ENCODE data around the gene NXNL1. TPM values are rescaled to one million over a fixed set of nuclear protein-coding genes. Genes with fewer than 3 reads are reported as not detected.

NXNL1 gene
- total and polyA plus RNA-seq, 2 of the 8 experiments (the other 6 are each of a cell fraction or from before 2014, with no cell fraction given): not detected

GRCh38 chr19:17473041-17473440 lies 12.3 kb upstream of the NXNL1 start:
- Histone ChIP-seq H3K56ac (replicated peaks; ENCODE audit: insufficient read length, low read depth, low read length) (no peak overlapping the region), H4K91ac (replicated peaks; ENCODE audit: insufficient read length, low read length) (no peak overlapping the region), H2BK20ac (ENCODE audit: low read length) (no peak overlapping the region), H4K8ac (ENCODE audit: extremely low read depth, insufficient read depth, low read length) (no peak overlapping the region), H3K9me3 (ENCODE audit: insufficient read depth in 2 of 2, low read depth in 1 of 2, low read length in 1 of 2) (no peaks in the 10 kb centered on the region), H3K27me3 (replicated peaks in 1 of 4; ENCODE audit: control insufficient read depth in 3 of 4, extremely low read depth in 1 of 4, insufficient read depth in 3 of 4, low read length in 3 of 4) (peaks cover 0 to 11% (median 5%) of the 10 kb centered on the region in 4 experiments; a peak in 3 of 7 replicates), H3K36me3 (ENCODE audit: control insufficient read depth in 2 of 4, insufficient read depth in 4 of 4, low read length in 3 of 4) (no peaks in the 10 kb centered on the region), H2AK5ac (ENCODE audit: low read depth, low read length) (no peak overlapping the region), H3K4me2 (ENCODE audit: insufficient read depth in 1 of 2, low read depth in 2 of 2, low read length in 2 of 2) (no peak overlapping the region), H2AFZ (ENCODE audit: low read length) (no peak overlapping the region), H3K4me3 (ENCODE audit: extremely low read depth in 1 of 4, insufficient read depth in 2 of 4, low read depth in 3 of 4, low read length in 4 of 4) (no peak overlapping the region), H3K18ac (ENCODE audit: extremely low read depth, low read length) (no peak overlapping the region), H3K4ac (replicated peaks; ENCODE audit: insufficient read length, low read depth, low read length) (no peak overlapping the region), H3K14ac (ENCODE audit: insufficient read length) (no peak overlapping the region), H3K27ac (ENCODE audit: low read depth, low read length) (no peak overlapping the region), H3K79me2 (ENCODE audit: control insufficient read depth in 1 of 2, insufficient read depth in 2 of 2, low read length in 2 of 2) (no peaks in the 10 kb centered on the region; a peak in 1 of 4 replicates), H3K23ac (ENCODE audit: insufficient read length) (no peak overlapping the region), H3K23me2 (ENCODE audit: low read depth, low read length) (peaks cover 16% of the 10 kb centered on the region; the same call in 1 of the 2 replicates), H2BK5ac (ENCODE audit: low read depth, low read length) (no peak overlapping the region), H4K20me1 (replicated peaks in 1 of 2; ENCODE audit: control insufficient read depth in 1 of 2, insufficient read depth in 2 of 2, low read length in 2 of 2) (no peaks in the 10 kb centered on the region), H2BK12ac (ENCODE audit: low read depth, low read length) (no peak overlapping the region), H4K5ac (ENCODE audit: insufficient read length, low read depth, low read length) (no peak overlapping the region), H3K4me1 (replicated peaks in 1 of 4; ENCODE audit: control insufficient read depth in 3 of 4, insufficient read depth in 4 of 4, low read length in 3 of 4) (peaks cover 0 to 17% (median 8%) of the 10 kb centered on the region in 4 experiments; a peak in 5 of 7 replicates), H2BK15ac (ENCODE audit: low read length) (peak overlapping the region; percentile 95; the same call in 1 of the 2 replicates), H3K79me1 (ENCODE audit: low read depth, low read length) (no peaks in the 10 kb centered on the region), H2BK120ac (replicated peaks; ENCODE audit: low read depth, low read length) (no peak overlapping the region), H3K9ac (replicated peaks in 1 of 4; ENCODE audit: extremely low read depth in 1 of 4, low read depth in 3 of 4, low read length in 3 of 4) (no peak overlapping the region)
- FAIRE-seq (no peak), DNase-seq (ENCODE audit: low read depth in 1 of 2, low spot score in 2 of 2) (no peak)
- 90% methylated on average over 9 of the region's 9 CpGs; no CpG with 5 or more reads in 1 of the 2 experiments for WGBS, 2 experiments (ENCODE audit: extremely low coverage in 1 of 2, insufficient coverage in 1 of 2, insufficient read length in 1 of 2, insufficient replicate concordance in 2 of 2, low coverage in 1 of 2, low lambda C conversion rate in 2 of 2, missing lambda C conversion rate in 1 of 2)
- ChIA-PET CTCF (ENCODE audit: partially characterized antibody) (interaction anchor here (1.2 kb wide), 1 partner anchor 79 kb away, joined by 4 read pairs; the partner anchor contains the start of gene CCDC194), POLR2A (ENCODE audit: partially characterized antibody) (no interaction called here)
- TF ChIP-seq, protein P1, sequence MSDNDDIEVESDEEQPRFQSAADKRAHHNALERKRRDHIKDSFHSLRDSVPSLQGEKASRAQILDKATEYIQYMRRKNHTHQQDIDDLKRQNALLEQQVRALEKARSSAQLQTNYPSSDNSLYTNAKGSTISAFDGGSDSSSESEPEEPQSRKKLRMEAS (IDR thresholded peaks at IDR 0.05): no peak
- TF ChIP-seq SUZ12 (IDR thresholded peaks at IDR 0.05; ENCODE audit: low read length) (no peak), BRCA1 (IDR thresholded peaks at IDR 0.05; ENCODE audit: low read depth, low read length) (no peak), CREB1 (IDR thresholded peaks at IDR 0.05) (no peak), JUND (IDR thresholded peaks at IDR 0.05; ENCODE audit: low read length) (no peak), CBX5 (IDR thresholded peaks at IDR 0.05; ENCODE audit: low read depth, low read length) (no peak), EZH2 (IDR thresholded peaks at IDR 0.05; ENCODE audit: low read depth, low read length, severe bottlenecking) (no peak), RXRA (IDR thresholded peaks at IDR 0.05; ENCODE audit: insufficient read depth, low read depth, low read length) (no peak), CTBP2 (IDR thresholded peaks at IDR 0.05; ENCODE audit: borderline replicate concordance, insufficient read depth, insufficient read length, low read length) (no peak), RBBP5 (IDR thresholded peaks at IDR 0.05; ENCODE audit: borderline replicate concordance, low read depth, low read length) (no peak), SRF (IDR thresholded peaks at IDR 0.05; ENCODE audit: low read depth, low read length) (no peak), GABPA (IDR thresholded peaks at IDR 0.05; ENCODE audit: borderline replicate concordance, insufficient read depth, low read length) (no peak), RFX5 (IDR thresholded peaks at IDR 0.05; ENCODE audit: borderline replicate concordance, low read depth, low read length) (no peak), SP2 (IDR thresholded peaks at IDR 0.05; ENCODE audit: low read length) (no peak)

Data from H1 (cell line).